MM.1S (cell line): ENCODE results near the gene PROC.

Experiments
- DNase-seq: peaks from one replicate; pipeline ENCODE4 v3.0.0-alpha.2; 2015
- H2AFZ ChIP-seq: fragments of 300-600 bp; sonication (generic); 2 replicates; pipeline ENCODE4 v1.6.0; 2016; ENCODE audit warnings: antibody characterized with exemption, low read length
- H3F3A ChIP-seq: fragments of 300-600 bp; sonication (generic); 2 replicates; pipeline ENCODE4 v1.6.1; 2016; ENCODE audit warnings: mild to moderate bottlenecking, antibody characterized with exemption, low read length, moderate library complexity, mixed read lengths; ENCODE audit not compliant: insufficient read depth
- H3K27ac ChIP-seq: fragments of 300-600 bp; sonication (generic); 2 replicates; pipeline ENCODE4 v1.5.1; 2016; ENCODE audit warnings: mild to moderate bottlenecking, low read length
- H3K27me3 ChIP-seq: fragments of 300-600 bp; sonication (generic); replicated peaks from 2 replicates; pipeline ENCODE4 v1.6.0; 2016; ENCODE audit warnings: low read length; ENCODE audit not compliant: insufficient read depth
- H3K36me3 ChIP-seq: fragments of 300-600 bp; sonication (generic); replicated peaks from 2 replicates; pipeline ENCODE4 v1.6.1; 2016; ENCODE audit warnings: mild to moderate bottlenecking, low read length, mixed read lengths; ENCODE audit not compliant: insufficient read depth
- H3K4me1 ChIP-seq: fragments of 300-600 bp; sonication (generic); 2 replicates; pipeline ENCODE4 v1.6.1; 2016; ENCODE audit warnings: low read length, mixed read lengths
- H3K4me2 ChIP-seq: fragments of 300-600 bp; sonication (generic); 2 replicates; pipeline ENCODE4 v1.6.0; 2016; ENCODE audit warnings: low read depth, low read length
- H3K4me3 ChIP-seq: fragments of 300-600 bp; sonication (generic); 2 replicates; pipeline ENCODE4 v1.5.1; 2016; ENCODE audit warnings: low read length, mixed read lengths
- H3K79me2 ChIP-seq: fragments of 300-600 bp; sonication (generic); 2 replicates; pipeline ENCODE4 v1.6.1; 2016; ENCODE audit warnings: mixed run types, low read length, mixed read lengths
- H3K9ac ChIP-seq: fragments of 300-600 bp; sonication (generic); 2 replicates; pipeline ENCODE4 v1.6.1; 2016; ENCODE audit warnings: low read length, mixed read lengths
- H3K9me2 ChIP-seq: fragments of 300-600 bp; sonication (generic); replicated peaks from 2 replicates; pipeline ENCODE4 v1.6.1; 2016; ENCODE audit warnings: mild to moderate bottlenecking, low read length, mixed read lengths; ENCODE audit not compliant: insufficient read depth
- H3K9me3 ChIP-seq: fragments of 300-600 bp; sonication (generic); replicated peaks from 2 replicates; pipeline ENCODE4 v1.6.1; 2016; ENCODE audit warnings: mild to moderate bottlenecking, low read length, mixed read lengths; ENCODE audit not compliant: insufficient read depth
- H4K20me1 ChIP-seq: fragments of 300-600 bp; sonication (generic); 2 replicates; pipeline ENCODE4 v1.6.1; 2016; ENCODE audit warnings: mild to moderate bottlenecking, low read length, moderate library complexity, mixed read lengths; ENCODE audit not compliant: insufficient read depth
- EZH2 ChIP-seq: fragments of 300-600 bp; sonication (generic); optimal IDR thresholded peaks from 2 replicates; pipeline ENCODE3; 2017; ENCODE audit warnings: low read depth, mild to moderate bottlenecking, antibody characterized with exemption, low read length, mixed read lengths
- EZH2phosphoT487 ChIP-seq: fragments of 300-600 bp; sonication (generic); IDR thresholded peaks from 2 replicates; pipeline ENCODE4 v1.6.1; 2018; ENCODE audit warnings: antibody characterized with exemption, low read length
- TF ChIP-seq, protein P1 (sequence below): fragments of 300-600 bp; sonication (generic); IDR thresholded peaks from 2 replicates; pipeline ENCODE4 v1.5.1; 2016; ENCODE audit warnings: antibody characterized with exemption, low read length, mixed read lengths

Gene PROC

DNA sequence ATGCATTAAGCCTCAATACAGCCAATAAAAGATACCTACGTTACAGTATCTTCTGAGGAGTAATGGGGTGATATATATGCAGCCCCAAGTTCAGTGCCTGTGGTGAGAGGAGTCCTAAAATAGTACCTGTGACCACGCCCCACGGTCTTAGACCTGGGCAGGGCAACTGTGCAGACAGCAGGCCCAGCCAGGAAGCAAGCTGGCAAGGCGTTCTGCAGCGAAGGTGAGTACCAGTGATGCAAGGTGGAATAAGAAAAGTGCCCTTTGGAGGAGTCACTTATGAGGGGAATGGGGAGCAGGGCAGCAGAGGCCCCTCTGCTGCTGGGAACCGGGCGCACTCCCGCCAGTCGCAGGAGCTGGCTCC is 17.7 kb upstream of the PROC start:
- Histone ChIP-seq H3K9me3 (no peaks in the 10 kb centered on the region), H3K27ac (no peak overlapping the region), H3K4me2 (no peak overlapping the region), H3K9me2 (no peaks in the 10 kb centered on the region), H3K4me1 (peaks cover 22% of the 10 kb centered on the region), H3F3A (no peaks in the 10 kb centered on the region), H3K79me2 (no peaks in the 10 kb centered on the region), H3K27me3 (no peaks in the 10 kb centered on the region), H3K36me3 (no peaks in the 10 kb centered on the region), H2AFZ (no peak overlapping the region), H3K9ac (no peak overlapping the region), H4K20me1 (no peaks in the 10 kb centered on the region), H3K4me3 (no peak overlapping the region)
- TF ChIP-seq, protein P1, sequence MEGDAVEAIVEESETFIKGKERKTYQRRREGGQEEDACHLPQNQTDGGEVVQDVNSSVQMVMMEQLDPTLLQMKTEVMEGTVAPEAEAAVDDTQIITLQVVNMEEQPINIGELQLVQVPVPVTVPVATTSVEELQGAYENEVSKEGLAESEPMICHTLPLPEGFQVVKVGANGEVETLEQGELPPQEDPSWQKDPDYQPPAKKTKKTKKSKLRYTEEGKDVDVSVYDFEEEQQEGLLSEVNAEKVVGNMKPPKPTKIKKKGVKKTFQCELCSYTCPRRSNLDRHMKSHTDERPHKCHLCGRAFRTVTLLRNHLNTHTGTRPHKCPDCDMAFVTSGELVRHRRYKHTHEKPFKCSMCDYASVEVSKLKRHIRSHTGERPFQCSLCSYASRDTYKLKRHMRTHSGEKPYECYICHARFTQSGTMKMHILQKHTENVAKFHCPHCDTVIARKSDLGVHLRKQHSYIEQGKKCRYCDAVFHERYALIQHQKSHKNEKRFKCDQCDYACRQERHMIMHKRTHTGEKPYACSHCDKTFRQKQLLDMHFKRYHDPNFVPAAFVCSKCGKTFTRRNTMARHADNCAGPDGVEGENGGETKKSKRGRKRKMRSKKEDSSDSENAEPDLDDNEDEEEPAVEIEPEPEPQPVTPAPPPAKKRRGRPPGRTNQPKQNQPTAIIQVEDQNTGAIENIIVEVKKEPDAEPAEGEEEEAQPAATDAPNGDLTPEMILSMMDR = no peak
- TF ChIP-seq EZH2 = no peak
- TF ChIP-seq EZH2phosphoT487 = no peak
- DNase-seq = peak; percentile 30

DNA sequence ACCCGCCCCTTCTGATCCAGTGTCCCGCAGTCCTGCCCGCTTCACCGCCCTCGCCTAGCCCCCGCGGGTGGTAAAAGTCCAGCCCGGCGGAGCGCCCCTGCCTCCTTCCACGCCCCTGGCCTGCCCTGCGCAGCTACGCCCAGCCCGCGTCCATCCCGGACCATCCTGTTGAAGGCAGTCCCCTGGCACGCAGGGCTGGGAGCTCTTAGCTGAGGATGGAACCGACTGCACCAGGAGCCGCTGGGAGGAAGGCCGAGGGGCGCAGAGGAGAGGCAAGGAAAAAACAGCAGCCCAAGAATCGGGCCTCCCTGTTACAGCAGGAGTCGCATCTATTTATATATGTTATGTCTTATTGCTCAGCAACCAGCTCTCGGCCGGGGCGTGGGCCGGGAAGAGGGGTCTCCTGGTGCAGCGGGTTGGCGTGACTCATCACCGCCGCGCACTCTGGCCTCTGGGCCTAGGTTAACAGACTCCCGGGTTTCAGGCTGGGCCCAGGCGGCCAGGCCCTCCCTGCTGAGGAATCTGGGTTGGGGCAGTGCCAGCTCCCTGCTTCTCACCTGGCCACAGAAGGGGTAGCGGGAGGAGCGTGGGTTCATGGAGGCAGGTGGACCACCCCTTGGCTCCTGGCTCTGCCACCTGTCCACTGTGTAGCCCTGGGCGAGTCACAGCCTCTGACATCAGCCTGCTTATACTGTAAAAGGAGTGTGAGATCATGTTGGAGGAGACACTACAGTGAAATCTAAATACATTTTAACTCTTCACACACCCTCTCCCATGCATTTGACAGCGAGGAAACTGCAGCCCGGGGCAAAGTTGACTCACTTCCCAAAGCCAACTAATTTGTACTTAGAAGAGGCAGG is 17.1 kb upstream of the PROC start:
- no peak for DNase-seq
- Histone ChIP-seq H3F3A (no peaks in the 10 kb centered on the region), H3K79me2 (no peaks in the 10 kb centered on the region), H2AFZ (no peak overlapping the region), H3K9ac (no peak overlapping the region), H3K4me1 (peaks cover 22% of the 10 kb centered on the region), H3K9me3 (no peaks in the 10 kb centered on the region), H3K36me3 (no peaks in the 10 kb centered on the region), H3K4me3 (no peak overlapping the region), H4K20me1 (no peaks in the 10 kb centered on the region), H3K4me2 (no peak overlapping the region), H3K9me2 (no peaks in the 10 kb centered on the region), H3K27me3 (no peaks in the 10 kb centered on the region), H3K27ac (no peak overlapping the region)
- TF ChIP-seq, protein P1 = no peak
- TF ChIP-seq EZH2 (no peak), EZH2phosphoT487 (no peak)

DNA sequence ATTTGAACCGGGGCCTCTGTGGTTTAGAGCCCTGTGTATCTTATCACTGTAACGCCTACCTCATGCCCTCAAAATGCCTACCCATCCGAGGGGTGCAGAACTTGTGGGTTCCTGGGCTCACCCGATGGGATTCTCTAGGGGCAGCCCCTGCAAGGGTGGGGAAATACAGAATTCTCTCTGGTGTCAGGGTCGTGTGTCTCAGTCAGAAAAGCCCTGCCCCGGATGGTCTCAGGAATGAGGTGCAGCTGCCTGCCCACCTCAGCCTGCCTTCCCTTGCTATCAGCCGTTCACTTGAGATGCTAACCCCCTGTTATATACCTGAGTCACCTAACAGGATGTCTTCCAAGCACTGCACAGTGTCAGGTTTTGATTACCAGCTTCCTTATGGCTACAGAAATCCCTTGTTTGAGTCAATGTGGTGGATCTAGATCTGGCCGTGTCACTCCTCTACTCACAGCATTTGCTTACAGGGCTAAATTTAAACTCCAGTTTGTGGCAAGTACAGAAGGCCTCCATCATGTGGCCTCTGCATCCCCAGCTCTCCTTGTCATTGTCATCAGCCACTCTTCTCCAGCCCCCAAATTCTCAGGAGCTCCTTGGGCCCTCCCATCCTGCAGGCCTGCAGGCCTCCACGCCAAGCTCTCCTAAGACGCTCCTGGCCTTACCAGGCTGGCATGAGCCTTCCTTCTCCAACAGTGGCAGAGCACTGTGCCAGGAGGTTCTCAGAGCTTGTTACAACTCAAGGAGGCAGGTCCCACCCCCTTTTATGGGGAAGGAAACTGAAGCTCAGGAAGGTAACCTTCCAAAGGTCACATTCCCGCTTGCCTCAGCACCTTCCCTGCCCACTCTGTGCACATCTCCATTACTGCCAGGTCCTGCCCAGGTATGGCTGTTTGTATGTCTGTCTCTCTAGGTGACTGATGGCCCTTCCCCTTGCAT is 16.2 kb upstream of the PROC start:
- Histone ChIP-seq H4K20me1 (no peaks in the 10 kb centered on the region), H3K4me3 (no peak overlapping the region), H2AFZ (no peak overlapping the region), H3K79me2 (no peaks in the 10 kb centered on the region), H3K27me3 (no peaks in the 10 kb centered on the region), H3F3A (no peaks in the 10 kb centered on the region), H3K9me2 (no peaks in the 10 kb centered on the region), H3K9ac (no peak overlapping the region), H3K4me1 (peaks cover 22% of the 10 kb centered on the region), H3K36me3 (no peaks in the 10 kb centered on the region), H3K9me3 (no peaks in the 10 kb centered on the region), H3K27ac (no peak overlapping the region), H3K4me2 (no peak overlapping the region)
- no peak for TF ChIP-seq EZH2
- TF ChIP-seq, protein P1 = no peak
- TF ChIP-seq EZH2phosphoT487 = no peak
- no peak for DNase-seq
